SJCRH30 (cell line): ENCODE measurements around the gene CAMTA1. TPM values are rescaled to one million over a fixed set of nuclear protein-coding genes. Genes with fewer than 3 reads are reported as not detected.
A peak's percentile ranks its signal among the peaks of the same experiment; 100 is the strongest.

Experiments
- DNase-seq, 2 experiments: peaks; one replicate each; pipeline ENCODE4 v3.0.0-alpha.2; 2015 to 2020
- H3K27ac ChIP-seq: fragments of 250-450 bp; sonication (Bioruptor Pico); 2 replicates; pipeline ENCODE4 v1.5.1; 2020; ENCODE audit warnings: mild to moderate bottlenecking, moderate library complexity
- H3K27me3 ChIP-seq: fragments of 250-450 bp; sonication (Bioruptor Pico); 2 replicates; pipeline ENCODE4 v1.5.1; 2020; ENCODE audit warnings: mild to moderate bottlenecking, moderate library complexity
- H3K36me3 ChIP-seq: fragments of 250-450 bp; sonication (Bioruptor Pico); 2 replicates; pipeline ENCODE4 v1.5.1; 2020; ENCODE audit warnings: mild to moderate bottlenecking, moderate library complexity
- H3K4me1 ChIP-seq: fragments of 250-450 bp; sonication (Bioruptor Pico); 2 replicates; pipeline ENCODE4 v1.5.1; 2020; ENCODE audit warnings: mild to moderate bottlenecking, moderate library complexity
- H3K4me3 ChIP-seq: fragments of 250-450 bp; sonication (Bioruptor Pico); 2 replicates; pipeline ENCODE4 v1.5.1; 2020; ENCODE audit warnings: mild to moderate bottlenecking, moderate library complexity
- H3K9me3 ChIP-seq: fragments of 250-450 bp; sonication (Bioruptor Pico); replicated peaks from 2 replicates; pipeline ENCODE4 v1.5.1; 2020; ENCODE audit warnings: mild to moderate bottlenecking, moderate library complexity
- total RNA-seq: library from RNA; depleted of rRNA; stranded (reverse); fragments of >200 nt; shearing (Covaris generic); gene quantifications from 2 replicates; pipeline ENCODE4 v1.2.3, GENCODE V29; 2014

Gene CAMTA1
- total RNA-seq, 1 experiment from 2014 or later = 153 TPM

DNA sequence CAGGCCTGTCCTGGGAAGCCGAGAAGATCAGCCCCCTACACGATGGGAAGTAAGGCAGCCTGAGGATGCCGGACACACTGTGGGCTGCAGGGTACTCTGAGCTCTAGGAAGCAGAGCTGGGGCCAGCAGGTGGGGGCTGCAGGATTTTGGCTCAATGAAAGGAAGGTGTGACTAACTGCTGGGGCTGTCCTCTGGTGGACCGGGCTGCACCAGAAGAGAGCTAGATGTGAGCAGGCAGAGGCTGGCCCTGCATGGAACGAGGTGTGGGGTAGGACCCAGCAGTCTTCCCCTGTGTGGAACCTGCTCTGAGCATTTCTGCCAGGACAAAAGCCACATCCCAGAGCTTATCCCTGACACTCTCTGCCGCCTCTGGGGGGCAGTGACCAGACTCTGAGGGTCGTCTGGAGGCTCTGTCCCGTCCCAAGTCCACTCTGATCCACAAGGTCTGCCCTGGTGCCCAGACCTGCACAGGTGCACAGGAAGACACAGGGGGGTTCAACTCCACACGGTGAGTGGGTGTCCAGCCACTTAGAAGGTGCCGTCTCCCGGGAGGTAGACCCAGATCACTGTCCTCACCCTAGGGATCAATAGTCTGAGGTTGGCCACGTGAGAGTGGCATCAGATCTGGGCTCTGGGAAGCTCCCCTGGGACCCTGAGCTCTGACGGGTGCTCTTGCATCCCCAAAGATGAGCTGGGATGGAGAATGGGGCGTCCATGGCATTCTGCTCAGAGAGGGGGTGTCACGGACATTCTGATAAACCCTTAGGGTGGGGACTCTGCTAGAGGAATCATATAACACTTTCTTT, 798.2 kb downstream of the CAMTA1 start:
- no peak overlapping the region for H3K4me3 ChIP-seq
- no peak overlapping the region for H3K27ac ChIP-seq
- DNase-seq = no peak
- H3K36me3 ChIP-seq = no peaks in the 10 kb centered on the region
- H3K4me1 ChIP-seq = no peaks in the 10 kb centered on the region
- no peaks in the 10 kb centered on the region for H3K9me3 ChIP-seq
- H3K27me3 ChIP-seq = peaks cover 53% of the 10 kb centered on the region

DNA sequence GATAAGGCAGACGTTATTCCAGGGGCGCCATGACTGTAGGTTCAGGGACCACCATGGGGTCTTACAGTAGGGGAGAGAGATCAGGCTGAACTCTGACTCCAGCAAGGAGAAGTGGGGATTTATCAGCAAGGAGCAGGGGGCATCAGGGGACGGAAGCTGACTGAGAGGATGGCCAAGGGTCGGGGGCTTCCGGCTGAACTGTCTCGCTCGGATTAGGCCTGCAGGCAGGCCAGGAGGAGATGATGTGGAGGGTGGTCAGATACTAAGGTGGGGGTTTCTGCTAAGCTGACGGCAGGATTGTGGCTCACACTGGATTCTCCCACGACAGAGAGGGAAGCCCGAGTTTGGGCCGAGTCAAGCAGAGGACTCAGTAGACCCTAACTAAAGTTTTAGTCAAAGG, 798.9 kb downstream of the CAMTA1 start:
- H3K27ac ChIP-seq = no peak overlapping the region
- no peak overlapping the region for H3K4me3 ChIP-seq
- DNase-seq = no peak
- H3K4me1 ChIP-seq = no peaks in the 10 kb centered on the region
- no peaks in the 10 kb centered on the region for H3K9me3 ChIP-seq
- H3K36me3 ChIP-seq = no peaks in the 10 kb centered on the region
- H3K27me3 ChIP-seq = peaks cover 54% of the 10 kb centered on the region

DNA sequence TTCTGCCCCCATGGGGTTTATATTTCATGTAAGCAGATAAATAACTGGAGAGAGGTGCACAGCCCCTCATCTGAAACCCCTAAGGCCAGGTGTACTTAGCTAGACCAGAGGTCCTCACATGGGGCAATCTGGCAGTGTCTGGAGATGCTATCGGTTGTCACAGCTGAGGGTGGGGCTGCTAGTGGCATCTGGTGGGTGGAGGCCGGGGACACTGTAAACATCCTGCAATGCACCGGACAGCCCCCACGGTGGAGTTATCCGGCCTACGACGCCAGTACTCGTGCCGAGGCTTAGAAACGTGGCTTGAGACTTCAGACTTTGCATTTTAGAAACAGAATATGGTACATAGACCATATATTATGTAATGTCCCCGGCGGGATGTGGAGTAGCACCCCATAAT, 799.4 kb downstream of the CAMTA1 start:
- DNase-seq = no peak

DNA sequence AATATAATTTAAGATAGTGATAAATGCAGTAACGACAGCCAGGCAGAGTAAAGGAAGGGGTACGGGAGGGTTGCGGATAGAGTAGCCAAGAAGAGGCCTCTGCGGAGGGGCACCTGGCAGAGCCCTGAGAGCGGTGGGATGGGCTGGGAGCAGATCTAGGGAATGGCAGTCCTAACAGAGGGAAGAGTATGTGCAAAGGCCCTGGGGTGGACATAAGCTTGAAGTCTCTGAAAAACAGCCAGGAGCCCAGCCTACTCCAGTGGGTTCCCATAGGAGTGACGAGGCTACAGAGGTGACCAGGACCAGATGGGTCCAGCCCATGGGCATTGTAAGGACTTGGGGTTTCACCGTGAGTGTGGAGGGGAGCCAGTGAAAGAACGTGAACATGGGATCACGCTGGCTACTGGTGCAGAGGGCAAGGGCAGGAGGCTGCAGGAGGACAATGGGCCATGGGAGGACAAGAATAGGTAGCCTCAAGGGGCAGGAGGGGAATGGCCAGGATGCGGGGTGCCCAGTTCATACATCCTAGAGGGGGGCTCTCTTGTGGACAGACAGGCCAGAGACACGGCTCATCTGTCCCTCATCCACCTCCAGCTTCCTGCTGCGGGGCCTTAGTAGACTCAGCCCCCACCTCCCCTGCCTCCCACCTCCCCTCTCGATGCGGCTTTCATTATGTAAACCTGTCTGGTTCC, 800.1 kb downstream of the CAMTA1 start:
- Histone ChIP-seq H3K36me3 (no peaks in the 10 kb centered on the region), H3K27me3 (peaks cover 64% of the 10 kb centered on the region), H3K4me1 (no peaks in the 10 kb centered on the region), H3K4me3 (no peak overlapping the region), H3K27ac (no peak overlapping the region), H3K9me3 (no peaks in the 10 kb centered on the region)
- DNase-seq = no peak

More for the DNA sequence above, 799.4 kb downstream of the CAMTA1 start:
- H3K36me3 ChIP-seq = no peaks in the 10 kb centered on the region
- H3K27me3 ChIP-seq = peaks cover 57% of the 10 kb centered on the region
- H3K9me3 ChIP-seq = no peaks in the 10 kb centered on the region
- no peak overlapping the region for H3K4me3 ChIP-seq
- no peaks in the 10 kb centered on the region for H3K4me1 ChIP-seq
- H3K27ac ChIP-seq = no peak overlapping the region

DNA sequence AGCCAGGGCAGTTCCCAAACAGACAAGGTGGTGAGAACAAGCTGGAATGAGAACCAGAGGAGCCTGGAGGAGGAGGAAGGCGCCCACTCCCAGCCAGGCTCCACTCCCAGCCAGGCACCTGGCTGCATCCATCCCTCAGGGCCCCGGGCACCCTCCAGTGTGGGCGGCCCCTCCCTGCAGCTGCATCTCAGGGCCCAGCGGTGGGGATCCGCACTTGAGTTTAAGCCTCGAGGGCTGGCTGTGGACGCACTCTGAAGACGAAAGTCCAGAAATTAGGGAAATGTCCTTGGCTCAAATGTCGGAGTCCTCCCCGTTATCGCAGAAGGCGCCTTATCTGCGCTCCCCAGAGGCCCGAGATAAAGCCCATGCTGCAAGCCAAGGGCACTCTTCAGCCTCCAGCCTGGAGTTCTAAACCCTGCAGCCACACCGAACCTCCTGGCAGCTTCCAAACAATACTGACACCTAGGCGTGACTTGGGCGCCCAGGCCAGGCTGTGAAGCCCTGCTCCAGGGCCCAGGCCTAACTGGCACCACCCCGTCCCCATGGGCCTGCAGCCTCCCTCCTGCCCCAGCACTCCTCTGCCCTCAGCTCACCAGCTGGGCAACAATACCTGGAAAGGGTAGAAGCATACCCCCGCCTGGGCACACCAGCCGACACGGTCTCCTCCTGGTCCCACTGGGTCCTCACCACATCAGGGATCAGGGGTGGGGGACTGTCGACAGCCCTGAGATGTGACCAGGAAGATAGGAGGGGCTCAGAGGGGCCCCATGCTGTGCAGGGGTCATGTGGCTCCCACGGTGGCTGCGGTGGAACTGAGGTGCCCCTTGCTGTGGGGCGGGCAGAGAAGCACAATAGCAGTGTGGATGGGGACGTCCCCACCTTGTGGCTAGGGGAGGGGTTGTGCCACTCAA, 801.0 kb downstream of the CAMTA1 start:
- DNase-seq = peak in 1 of 2 experiments; percentile 28
- no peaks in the 10 kb centered on the region for H3K4me1 ChIP-seq
- H3K36me3 ChIP-seq = no peaks in the 10 kb centered on the region
- H3K27ac ChIP-seq = no peak overlapping the region
- H3K9me3 ChIP-seq = no peaks in the 10 kb centered on the region
- no peak overlapping the region for H3K4me3 ChIP-seq
- peaks cover 71% of the 10 kb centered on the region for H3K27me3 ChIP-seq

DNA sequence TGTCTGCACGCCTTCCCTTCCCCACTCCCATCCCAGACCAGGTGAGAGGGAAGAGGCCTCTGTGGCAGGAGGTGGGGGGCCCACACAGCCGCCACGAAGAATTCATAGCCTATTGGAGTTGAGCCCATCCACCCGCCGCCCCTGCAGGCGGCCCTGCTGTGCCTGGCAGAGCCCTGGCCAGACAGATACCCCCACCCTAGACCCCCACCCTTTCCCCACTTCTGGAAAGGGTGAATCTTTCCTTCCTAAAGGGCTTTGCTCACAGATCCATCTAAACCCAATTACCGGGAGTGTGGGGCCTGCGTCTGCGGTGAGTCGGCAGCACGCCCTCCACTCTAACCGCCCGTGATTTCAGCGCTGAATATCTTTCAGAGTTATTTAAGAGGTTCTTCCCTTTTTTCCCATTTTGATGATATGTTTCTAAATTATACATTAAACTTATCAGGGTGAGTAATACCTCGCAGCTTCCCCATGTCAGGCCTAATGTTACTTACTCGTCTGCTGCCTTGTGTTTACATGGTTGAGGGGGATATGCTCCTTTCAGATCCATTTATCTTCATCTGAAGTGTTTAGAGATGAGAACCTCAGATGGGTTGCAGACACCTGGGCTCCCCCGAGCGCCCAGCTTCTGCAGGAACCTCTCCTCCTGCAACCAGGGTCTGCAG, 802.0 kb downstream of the CAMTA1 start:
- no peak overlapping the region for H3K4me3 ChIP-seq
- H3K9me3 ChIP-seq = no peaks in the 10 kb centered on the region
- no peak overlapping the region for H3K27ac ChIP-seq
- no peaks in the 10 kb centered on the region for H3K36me3 ChIP-seq
- no peak for DNase-seq
- no peaks in the 10 kb centered on the region for H3K4me1 ChIP-seq
- peaks cover 75% of the 10 kb centered on the region for H3K27me3 ChIP-seq

DNA sequence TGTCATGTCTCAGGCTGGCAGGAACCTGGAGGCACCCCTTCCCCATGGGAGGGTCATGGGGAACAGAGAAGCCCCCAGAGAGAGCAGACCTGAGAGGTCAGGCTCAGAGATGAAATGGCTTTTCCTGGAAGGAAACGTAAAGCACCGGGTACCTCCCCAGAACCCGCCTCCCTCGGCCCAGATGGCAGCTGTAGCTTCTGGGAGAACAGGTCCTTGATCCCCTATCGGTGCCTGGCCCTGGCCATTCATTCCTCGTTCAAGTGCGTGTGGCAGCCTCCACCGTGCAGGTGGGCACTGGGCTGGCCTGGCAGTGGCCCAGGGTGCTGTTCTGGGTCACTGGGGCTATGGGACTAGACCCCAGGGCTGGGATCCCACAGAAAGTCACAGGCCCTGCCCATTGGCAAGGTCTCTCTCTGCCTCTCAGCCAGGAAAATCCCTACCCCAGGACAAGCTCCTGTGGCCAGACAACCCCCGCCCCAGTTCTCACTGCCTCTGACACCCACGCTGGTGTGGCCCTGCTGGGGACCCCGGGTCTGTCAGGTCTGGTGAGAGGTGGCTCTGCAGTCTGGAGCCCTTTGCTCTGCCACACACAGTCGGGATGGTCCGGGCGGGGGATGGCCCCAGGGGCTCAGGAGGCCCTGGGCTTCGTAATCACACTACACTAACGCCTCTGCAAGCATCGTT, 802.7 kb downstream of the CAMTA1 start:
- no peak overlapping the region for H3K4me3 ChIP-seq
- H3K9me3 ChIP-seq = no peaks in the 10 kb centered on the region
- H3K27ac ChIP-seq = no peak overlapping the region
- no peaks in the 10 kb centered on the region for H3K36me3 ChIP-seq
- H3K27me3 ChIP-seq = peaks cover 77% of the 10 kb centered on the region
- no peak for DNase-seq
- no peaks in the 10 kb centered on the region for H3K4me1 ChIP-seq

DNA sequence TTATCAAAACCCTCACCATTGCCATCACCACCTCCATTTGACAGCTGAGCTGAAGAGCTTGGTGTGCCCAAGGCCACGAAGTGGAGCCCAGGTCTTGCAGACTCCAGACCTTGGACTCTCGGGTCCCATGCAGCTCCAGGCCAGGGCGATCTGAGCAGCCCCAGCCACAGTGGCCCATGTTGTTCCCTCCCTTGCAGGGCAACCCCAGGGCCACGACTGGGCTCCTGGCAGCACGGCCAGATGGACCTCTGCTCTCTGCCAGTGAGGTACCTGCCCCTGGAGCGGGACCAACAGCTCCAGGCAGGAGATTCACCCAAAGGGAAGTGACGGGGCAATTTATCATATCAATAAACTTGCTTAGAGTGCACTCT, 803.2 kb downstream of the CAMTA1 start:
- H3K27me3 ChIP-seq = peaks cover 80% of the 10 kb centered on the region
- H3K4me3 ChIP-seq = no peak overlapping the region
- H3K9me3 ChIP-seq = no peaks in the 10 kb centered on the region
- no peaks in the 10 kb centered on the region for H3K4me1 ChIP-seq
- no peaks in the 10 kb centered on the region for H3K36me3 ChIP-seq
- no peak overlapping the region for H3K27ac ChIP-seq
- DNase-seq = no peak

DNA sequence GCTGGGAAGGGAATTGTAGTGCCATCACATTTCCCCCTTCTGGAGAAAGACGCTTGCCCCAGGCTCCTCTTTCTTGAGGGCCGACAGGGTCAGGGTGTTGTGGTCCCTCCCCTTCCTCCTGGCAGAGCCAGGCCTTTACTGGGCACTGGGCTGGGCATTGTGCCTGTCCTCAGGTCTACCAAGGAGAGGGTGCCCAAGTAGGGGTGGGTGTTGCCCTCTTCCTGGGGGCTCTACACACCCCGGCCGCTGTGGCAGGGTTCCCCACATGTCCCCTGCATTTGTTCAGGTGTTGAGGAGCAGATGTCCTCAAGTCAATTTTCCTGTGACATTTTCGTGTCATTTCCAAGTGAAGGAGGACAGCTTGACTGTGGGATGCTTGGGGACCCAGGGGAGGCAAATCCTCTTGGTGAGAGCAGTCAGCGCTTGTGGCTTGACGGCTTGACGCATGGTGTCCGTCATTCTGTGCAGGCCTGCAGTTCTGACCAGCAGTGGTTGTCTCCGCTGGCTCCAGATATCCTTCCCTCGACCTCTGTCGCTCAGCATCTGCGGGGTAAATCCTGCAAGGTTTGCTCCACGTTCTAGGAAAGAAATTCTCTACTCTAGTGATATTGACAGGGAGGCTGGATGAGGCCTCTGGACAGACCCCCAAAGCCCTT, 804.0 kb downstream of the CAMTA1 start:
- Histone ChIP-seq H3K4me1 (no peaks in the 10 kb centered on the region), H3K4me3 (no peak overlapping the region), H3K36me3 (no peaks in the 10 kb centered on the region), H3K27ac (no peak overlapping the region), H3K27me3 (peaks cover 82% of the 10 kb centered on the region), H3K9me3 (no peaks in the 10 kb centered on the region)
- no peak for DNase-seq

DNA sequence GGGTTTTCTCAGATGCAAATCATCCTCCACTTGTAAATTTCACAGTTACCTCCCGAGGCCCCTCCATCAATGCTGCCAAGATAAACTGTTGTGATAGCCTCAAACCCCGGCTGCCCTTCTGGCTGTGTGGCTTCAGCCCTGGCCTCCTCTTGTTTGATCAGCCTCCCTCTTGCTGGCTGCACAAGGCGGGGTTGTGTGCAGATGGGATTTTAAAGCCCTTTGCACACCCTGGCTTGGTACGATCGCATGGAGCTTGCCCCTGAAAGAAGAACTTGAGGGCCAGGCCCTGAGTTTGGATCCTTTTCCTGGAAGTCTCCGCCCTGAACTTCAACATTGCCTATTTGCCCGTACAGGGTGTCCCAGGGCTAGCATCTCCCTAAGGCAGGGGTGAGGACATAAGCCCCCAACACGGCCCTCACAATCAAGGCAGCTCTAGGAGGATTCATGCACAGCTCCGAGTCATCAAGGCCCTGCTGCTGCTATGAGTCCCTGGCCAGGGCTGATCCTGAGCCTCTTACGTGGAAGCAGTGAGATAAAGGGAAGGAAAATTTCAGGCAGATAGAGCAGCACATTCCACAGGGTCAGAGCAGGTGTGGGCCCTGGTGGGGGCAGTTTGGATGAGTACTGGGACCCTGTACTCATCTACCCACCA, 804.6 kb downstream of the CAMTA1 start:
- no peaks in the 10 kb centered on the region for H3K36me3 ChIP-seq
- H3K27ac ChIP-seq = no peak overlapping the region
- no peak overlapping the region for H3K4me3 ChIP-seq
- H3K9me3 ChIP-seq = no peaks in the 10 kb centered on the region
- no peak for DNase-seq
- H3K27me3 ChIP-seq = peaks cover 82% of the 10 kb centered on the region
- H3K4me1 ChIP-seq = no peaks in the 10 kb centered on the region

DNA sequence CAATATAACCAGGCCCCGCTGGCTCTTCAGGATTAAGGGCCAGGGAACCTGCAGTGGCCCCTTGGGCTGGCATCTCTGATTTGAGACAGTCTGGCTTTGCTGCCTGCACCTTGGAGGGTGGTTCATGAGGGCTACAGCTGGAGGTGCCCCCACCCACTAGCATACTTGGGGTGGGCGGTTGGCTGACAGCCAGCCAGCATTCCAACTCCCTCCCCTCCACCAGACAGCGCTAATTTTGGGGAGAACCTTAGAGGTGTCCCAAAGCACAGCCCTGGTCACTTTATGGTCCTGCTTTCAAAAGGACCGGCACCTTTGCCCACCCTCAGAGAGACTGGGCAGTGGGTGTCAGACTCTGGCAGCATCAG, 805.2 kb downstream of the CAMTA1 start:
- Histone ChIP-seq H3K9me3 (no peaks in the 10 kb centered on the region), H3K4me1 (no peaks in the 10 kb centered on the region), H3K27me3 (peaks cover 82% of the 10 kb centered on the region), H3K27ac (no peak overlapping the region), H3K36me3 (no peaks in the 10 kb centered on the region), H3K4me3 (no peak overlapping the region)
- no peak for DNase-seq

DNA sequence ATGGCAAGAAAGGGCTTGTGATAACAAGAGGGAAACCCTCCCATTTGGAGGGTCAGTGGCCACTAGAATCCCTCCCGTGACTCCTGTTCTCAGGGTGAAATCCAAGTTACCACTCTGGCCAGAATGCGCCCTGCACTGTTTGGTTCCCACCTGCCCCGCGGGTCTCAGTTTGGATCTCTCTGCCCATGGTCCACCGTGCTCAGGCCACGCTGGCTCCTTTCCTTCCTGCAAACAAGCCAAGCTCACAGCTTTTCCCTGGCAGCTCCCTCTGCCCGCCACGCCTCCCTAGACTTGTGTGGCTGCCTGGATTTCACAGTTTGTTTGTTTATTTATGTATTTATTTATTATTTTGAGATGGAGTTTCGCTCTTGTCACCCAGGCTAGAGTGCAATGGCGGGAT, 806.3 kb downstream of the CAMTA1 start:
- Histone ChIP-seq H3K4me3 (no peak overlapping the region), H3K36me3 (no peaks in the 10 kb centered on the region), H3K27me3 (peaks cover 75% of the 10 kb centered on the region), H3K27ac (no peak overlapping the region), H3K4me1 (no peaks in the 10 kb centered on the region), H3K9me3 (no peaks in the 10 kb centered on the region)
- no peak for DNase-seq

DNA sequence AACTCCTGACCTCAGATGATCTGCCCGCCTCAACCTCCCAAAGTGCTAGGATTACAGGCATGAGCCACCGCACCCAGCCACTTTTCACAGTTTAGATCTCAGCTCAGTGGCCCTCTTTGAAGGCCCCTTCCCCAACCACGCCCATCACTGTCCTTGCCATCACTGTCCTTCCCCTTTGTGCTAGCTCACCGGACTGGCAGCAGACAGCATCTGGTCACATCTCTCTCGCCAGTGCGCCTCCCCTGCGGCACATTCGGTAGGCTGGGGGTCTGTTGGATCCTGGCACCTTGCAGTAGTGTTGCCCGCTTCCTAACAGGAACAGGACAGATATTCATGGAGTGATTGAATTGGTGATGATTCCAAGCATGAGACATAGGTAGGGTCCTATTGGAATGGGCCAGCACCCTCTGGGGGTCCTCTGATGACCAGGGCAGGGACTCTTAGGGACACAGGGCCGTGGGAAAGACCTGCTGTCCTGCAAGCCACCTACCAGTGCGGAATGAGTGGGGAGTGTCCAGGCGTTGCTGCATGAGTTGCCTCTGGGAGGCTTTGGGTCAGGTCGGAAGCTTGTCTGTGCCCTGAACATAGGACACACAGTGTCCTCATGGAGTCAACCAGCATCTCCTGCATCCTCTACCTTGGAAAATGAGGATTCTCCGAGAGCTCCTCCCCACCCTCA, 807.0 kb downstream of the CAMTA1 start:
- Histone ChIP-seq H3K4me1 (no peaks in the 10 kb centered on the region), H3K36me3 (no peaks in the 10 kb centered on the region), H3K27ac (no peak overlapping the region), H3K27me3 (peaks cover 69% of the 10 kb centered on the region), H3K9me3 (no peaks in the 10 kb centered on the region), H3K4me3 (no peak overlapping the region)
- DNase-seq = no peak
